ENCODE data around the gene CTNNA2.

GRCh38 chr2:79985145-79985544 is 472.3 kb downstream of the CTNNA2 start:
- TF ChIP-seq CTCF (IDR thresholded peaks at IDR 0.05) (no peak), EP300 (IDR thresholded peaks at IDR 0.05) (no peak), POLR2A (IDR thresholded peaks at IDR 0.05) (no peak), POLR2AphosphoS5 (IDR thresholded peaks at IDR 0.05) (no peak)
